Kidney capillary endothelial cell (primary cell): ENCODE measurements around the gene LINC01488.

Experiments used
- DNase-seq: peaks from one replicate; pipeline ENCODE4 v3.0.0-alpha.2; 2018; ENCODE audit warnings: low spot score

The LINC01488 gene

GRCh38 chr11:69481393-69481844 lies at the start of gene LINC01488:
LINC01488 (plus strand) TSS chr11:69481663.
- DNase-seq = no peak

DNA sequence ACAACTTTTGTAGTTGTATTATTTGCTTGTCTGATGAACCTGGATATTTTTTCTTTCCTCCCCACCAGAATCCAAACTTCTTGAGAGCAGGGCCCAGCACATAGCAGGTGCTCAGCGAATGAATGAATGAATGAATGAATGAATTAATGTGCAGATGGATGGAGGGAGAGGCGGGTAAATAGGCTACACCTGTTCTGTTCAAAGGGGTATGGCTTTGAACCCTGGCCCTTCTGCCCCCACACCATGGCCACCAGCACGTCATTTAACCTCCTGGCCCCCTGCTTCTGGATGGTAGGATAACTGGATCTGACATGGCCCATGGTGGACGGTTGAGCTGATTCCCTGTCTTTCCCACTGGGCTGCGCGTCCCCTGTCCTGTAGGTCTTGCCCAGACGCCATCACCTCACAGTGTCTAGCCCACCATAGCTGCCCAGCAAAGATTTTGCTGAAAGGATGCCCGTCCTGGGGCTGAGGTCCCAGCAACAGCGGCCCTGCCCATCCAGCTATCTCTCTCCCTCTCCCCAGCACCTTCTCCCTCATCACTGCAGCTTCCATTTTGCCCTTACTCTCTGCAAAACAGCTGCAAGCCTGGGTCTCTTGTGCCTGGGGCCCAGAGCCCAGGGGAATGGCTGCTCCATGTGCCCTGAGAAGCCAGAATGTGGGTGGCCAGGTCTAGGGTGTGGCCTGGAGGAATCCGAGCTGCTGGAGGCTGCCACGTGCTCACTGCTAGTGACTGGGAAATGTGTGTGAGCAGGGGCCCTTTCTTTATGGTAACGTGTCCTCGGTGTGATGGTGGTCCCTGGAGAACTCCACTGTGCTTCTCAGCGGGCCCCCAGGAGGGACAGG lies 49.3 kb upstream of the LINC01488 start:
- no peak for DNase-seq

DNA sequence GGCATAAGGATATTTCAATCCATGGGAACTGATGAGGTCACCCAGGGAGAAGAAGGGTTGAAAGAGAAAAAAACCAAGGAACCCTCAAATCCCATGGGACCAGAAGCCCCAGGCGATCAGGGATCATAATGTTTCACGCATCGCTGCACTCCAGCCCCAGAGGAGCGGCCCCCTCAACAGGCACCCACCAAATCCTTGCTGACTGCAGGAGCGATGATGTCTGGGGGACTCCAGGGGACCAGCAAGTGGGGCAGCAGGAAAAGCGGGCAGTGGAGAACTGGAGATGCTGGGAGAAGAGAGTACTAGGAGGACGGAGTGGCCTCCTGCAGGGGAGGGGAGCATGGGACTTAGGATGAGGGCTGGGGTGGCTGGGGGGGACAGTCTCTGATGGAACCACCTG lies 47.7 kb upstream of the LINC01488 start:
- DNase-seq = no peak

GRCh38 chr11:69434471-69434931 lies 47.0 kb upstream of the LINC01488 start:
- no peak for DNase-seq

GRCh38 chr11:69435161-69435986 lies 46.1 kb upstream of the LINC01488 start:
- no peak for DNase-seq

GRCh38 chr11:69436041-69436982 lies 45.2 kb upstream of the LINC01488 start:
- DNase-seq = no peak

DNA sequence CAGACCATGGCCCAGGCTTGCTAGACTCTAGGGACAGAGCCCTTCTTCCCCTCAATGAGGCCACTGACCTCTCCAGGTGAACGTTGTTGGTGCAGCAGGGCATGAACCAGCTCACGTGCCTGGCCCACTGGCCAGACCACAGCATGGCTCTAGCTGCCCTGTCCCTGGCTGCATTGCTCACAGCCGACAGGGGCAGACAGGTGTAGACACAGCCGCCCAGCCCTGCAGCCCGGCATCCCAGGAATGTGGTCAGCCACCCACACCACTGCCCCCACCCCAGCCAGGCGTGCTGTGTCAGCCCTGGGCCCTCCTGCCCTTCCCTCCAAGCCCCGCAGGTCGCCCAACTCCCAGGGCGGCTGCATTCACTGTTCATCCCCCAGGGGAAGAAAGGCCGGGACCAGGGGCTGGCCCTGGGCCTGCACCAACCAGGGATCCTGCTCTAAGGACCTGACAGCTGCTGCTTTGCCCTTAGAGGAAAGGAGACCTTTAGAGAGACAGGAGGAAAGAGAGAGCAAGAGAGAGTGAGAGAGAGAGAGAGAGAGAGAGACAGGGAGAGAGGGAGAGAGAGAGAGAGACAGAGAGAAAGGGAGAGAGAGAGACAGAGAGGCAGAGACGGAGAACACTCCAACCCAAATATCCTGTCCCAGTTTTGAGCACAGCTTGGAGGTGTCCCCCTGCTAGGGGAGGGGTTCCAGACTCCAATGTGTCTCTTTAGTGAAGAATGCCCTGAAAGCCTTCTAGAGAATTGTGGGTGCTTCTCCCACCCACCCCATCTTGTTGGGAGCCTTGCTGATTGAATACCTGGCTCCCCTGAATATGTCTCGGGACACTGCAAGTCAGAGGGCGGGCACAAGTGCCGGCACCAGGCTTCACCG lies 44.2 kb upstream of the LINC01488 start:
- DNase-seq = no peak

- no peak for DNase-seq
These were observed 43.6 kb upstream of the LINC01488 start for GRCh38 chr11:69437876-69438205.

GRCh38 chr11:69438286-69438920 lies 43.1 kb upstream of the LINC01488 start:
- DNase-seq = no peak

DNA sequence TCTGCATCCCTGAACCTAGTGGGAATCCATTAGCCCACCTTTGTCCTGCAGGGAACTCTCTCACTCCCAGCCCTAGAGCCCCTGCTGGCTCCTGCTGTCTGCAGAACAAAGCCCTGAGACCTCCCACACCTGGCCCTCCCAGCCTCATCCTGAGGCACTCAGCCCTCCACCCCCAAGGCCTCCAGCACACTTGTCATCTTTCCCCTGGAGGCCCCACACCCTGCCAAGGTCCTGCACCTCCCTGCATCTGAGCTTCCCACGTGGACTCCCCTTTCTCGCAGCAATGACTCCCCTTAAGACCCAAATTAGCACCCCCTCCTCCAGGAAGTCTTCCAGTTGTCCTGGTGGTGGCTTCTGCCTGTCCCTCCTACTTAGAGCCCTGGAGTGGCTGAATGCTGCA lies 42.3 kb upstream of the LINC01488 start:
- DNase-seq = no peak

DNA sequence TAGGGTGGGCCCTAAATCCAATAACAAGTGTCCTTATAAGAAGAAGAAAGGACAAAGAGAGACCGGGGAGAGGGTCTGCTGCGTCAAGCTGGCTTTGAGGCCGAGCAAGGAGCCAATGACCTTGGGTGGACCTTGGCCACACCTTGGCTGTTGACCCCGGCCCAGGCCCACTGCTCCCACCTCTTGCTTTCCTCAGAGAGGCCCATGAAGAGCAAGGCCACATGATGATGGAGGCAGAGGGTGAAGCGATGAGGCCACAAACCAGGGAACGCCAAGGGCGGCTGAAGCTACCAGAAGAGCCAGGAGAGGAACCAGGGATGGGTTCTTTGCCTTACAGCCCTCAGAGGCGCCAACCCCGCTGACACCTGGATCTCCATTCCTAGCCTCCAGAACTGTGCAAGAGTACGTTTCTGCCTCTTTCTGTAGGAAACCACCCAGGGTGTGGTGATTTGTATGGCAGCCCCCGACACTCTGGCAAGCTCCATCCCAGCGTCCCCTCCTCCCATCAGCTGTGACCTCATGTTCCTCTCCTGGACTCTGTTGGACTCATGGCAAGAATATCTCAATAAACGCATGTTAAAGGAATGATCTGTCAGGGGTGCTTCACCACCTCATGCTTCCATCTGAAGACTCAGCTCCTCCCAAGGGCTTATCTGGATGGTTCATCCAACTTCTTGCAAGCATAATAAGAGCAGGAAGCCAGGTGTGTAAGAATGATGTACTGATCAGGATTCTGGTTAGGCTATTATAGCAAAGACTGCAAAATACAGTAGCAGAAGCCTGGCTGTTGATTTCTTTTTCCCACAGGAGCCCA lies 41.6 kb upstream of the LINC01488 start:
- no peak for DNase-seq

- no peak for DNase-seq
These were observed 40.6 kb upstream of the LINC01488 start for GRCh38 chr11:69440876-69441275.

DNA sequence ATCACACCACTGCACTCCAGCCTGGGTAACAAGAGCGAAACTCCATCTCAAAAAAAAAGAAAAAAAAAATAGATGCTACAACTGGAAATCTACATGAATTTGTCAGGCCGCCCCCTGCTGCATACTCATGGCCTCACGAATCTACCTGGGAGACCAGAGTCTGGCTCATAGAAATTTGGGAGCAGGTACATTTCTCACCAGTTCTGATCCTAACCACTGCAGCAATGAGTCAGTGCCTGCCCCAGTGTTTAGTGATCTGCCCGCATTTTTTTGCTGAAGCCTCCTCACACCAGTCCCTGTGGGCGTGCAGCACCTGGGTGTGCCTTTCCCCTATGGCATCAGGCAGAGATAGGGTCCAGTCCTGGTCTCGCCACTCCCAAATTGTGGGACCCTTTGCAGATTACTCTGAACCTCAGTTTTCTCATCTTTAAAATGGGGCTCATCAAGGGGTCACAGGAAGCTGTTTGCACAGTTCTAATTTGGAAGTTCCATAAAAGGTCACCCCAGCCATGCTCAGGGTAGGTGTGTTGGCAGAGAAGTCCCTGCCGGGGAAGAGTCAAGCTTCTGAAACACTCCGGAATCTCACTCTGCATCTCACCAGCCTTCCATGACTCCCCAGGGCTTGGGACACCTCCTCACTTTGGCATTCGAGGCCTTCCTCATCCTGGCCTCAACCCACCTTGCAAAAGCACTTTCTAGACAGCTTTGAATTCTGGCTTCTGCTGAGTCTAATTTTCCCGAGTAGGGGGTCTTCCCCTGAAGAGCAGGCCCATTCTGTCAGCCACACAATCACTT lies 39.3 kb upstream of the LINC01488 start:
- DNase-seq = peak; percentile 15

GRCh38 chr11:69442807-69443137 lies 38.7 kb upstream of the LINC01488 start:
- no peak for DNase-seq

- DNase-seq = peak; percentile 94
These were observed 38.1 kb upstream of the LINC01488 start for GRCh38 chr11:69443138-69443967.

DNA sequence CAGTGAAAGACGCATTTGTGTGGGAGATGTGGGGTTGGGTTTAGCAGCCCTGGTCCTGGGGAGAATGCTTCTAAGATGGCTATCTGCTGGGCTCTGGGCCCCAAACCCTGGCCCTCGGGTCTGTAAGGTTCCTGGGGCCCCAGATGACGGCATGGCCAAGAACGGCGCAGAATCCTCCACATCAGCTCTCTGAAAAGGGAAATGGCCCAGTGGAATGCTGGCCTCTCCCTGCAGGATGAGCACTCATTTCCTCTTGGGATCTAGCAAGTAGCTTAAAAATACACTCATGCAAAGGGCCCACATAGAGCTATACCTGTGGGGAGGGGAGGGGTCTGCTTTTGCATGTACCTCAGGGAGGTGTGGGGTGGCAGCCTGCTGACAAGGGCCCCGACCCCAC lies 37.5 kb upstream of the LINC01488 start:
- peak; percentile 87 for DNase-seq

- DNase-seq = peak; percentile 88
These were observed 36.9 kb upstream of the LINC01488 start for GRCh38 chr11:69444381-69445130.
